ENCODE results near the gene DUT.

The DUT gene

DNA sequence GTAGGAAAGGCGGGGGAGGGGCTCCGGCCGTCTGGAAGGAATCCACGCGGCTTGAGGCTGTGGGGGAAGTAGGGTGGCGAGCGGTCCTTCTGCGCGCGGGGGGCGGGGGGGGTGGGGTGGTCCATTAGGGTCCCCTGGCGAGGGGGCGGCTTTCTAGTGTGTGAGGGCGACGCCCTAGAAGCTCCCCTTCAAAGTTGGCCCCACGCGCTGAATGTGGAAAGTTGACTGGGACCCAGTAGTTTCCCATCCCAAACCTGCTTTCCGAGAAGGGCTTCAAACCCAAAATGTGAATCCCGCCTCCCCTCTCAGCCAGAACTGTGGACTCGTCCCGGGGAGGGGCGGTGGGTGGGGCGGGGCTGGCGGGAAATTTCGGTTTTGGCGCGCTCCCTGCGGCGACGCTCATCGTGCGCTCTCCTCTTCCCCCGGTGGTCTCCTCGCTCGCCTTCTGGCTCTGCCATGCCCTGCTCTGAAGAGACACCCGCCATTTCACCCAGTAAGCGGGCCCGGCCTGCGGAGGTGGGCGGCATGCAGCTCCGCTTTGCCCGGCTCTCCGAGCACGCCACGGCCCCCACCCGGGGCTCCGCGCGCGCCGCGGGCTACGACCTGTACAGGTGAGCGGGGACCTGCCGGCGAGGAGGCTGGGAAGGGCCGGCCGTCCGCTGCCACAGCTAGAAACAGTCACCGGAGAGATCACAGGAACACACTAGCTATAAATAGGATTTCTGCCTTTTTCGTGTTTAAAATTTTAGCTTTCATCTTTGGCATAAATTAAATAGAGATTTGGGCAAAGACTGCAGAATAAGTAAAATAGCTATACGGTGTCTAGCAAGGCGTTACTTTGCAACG lies 790 bp downstream of the DUT start:
- Histone ChIP-seq H3K9me2 (replicated peaks; ENCODE audit: low read depth, low read length) (no peaks in the 10 kb centered on the region), H3K9me3 (ENCODE audit: insufficient read depth, low read depth, low read length) (no peaks in the 10 kb centered on the region), H3F3A (ENCODE audit: low read depth) (no peaks in the 10 kb centered on the region), H2AFZ (ENCODE audit: low read length) (peak overlapping the region; percentile 92), H3K4me1 (ENCODE audit: insufficient read depth, low read length, poor library complexity, severe bottlenecking) (peaks cover 38% of the 10 kb centered on the region), H3K27me3 (ENCODE audit: insufficient read depth, low read length, poor library complexity, severe bottlenecking) (no peaks in the 10 kb centered on the region), H3K79me2 (ENCODE audit: insufficient read depth, low read length) (peaks cover 67% of the 10 kb centered on the region), H4K20me1 (ENCODE audit: insufficient read depth, low read length, poor library complexity, severe bottlenecking) (peaks cover 43% of the 10 kb centered on the region), H3K36me3 (ENCODE audit: insufficient read depth, low read length) (peaks cover 16% of the 10 kb centered on the region; the same call in 1 of the 2 replicates), H3K4me2 (ENCODE audit: low read depth, low read length, poor library complexity, severe bottlenecking) (peak overlapping the region; percentile 80), H3K4me3 (ENCODE audit: low read length, poor library complexity, severe bottlenecking) (peak overlapping the region; percentile 85), H3K9ac (ENCODE audit: low read depth, low read length, poor library complexity, severe bottlenecking) (peak overlapping the region; percentile 94)
- no peak for TF ChIP-seq EZH2phosphoT487 (IDR thresholded peaks at IDR 0.05; ENCODE audit: borderline replicate concordance)
- TF ChIP-seq, protein P1, sequence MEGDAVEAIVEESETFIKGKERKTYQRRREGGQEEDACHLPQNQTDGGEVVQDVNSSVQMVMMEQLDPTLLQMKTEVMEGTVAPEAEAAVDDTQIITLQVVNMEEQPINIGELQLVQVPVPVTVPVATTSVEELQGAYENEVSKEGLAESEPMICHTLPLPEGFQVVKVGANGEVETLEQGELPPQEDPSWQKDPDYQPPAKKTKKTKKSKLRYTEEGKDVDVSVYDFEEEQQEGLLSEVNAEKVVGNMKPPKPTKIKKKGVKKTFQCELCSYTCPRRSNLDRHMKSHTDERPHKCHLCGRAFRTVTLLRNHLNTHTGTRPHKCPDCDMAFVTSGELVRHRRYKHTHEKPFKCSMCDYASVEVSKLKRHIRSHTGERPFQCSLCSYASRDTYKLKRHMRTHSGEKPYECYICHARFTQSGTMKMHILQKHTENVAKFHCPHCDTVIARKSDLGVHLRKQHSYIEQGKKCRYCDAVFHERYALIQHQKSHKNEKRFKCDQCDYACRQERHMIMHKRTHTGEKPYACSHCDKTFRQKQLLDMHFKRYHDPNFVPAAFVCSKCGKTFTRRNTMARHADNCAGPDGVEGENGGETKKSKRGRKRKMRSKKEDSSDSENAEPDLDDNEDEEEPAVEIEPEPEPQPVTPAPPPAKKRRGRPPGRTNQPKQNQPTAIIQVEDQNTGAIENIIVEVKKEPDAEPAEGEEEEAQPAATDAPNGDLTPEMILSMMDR (conservative IDR thresholded peaks at IDR 0.05; ENCODE audit: low read length): no peak

DNA sequence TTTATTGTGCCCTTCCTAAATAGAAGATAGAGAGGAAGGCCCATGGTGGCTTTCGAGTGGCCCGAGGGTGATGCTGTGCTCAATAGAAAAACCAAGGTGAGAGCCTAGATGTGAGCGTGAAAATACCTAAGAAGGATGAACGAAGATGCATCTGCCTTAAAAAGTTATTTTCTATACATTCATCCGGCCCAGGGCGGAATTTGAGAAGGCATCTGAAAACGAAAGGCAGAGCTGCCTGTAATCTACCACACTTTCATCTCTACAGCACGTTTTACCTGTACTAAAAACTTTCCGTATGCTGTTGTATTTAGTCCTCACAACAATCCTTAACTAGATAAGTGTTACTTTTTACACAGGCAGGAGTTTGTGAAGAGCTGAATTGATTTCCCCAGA lies 1.4 kb downstream of the DUT start:
- Histone ChIP-seq H3K4me1 (ENCODE audit: insufficient read depth, low read length, poor library complexity, severe bottlenecking) (peaks cover 44% of the 10 kb centered on the region), H3K79me2 (ENCODE audit: insufficient read depth, low read length) (peaks cover 73% of the 10 kb centered on the region), H3K9me2 (replicated peaks; ENCODE audit: low read depth, low read length) (no peaks in the 10 kb centered on the region), H3F3A (ENCODE audit: low read depth) (no peaks in the 10 kb centered on the region), H3K36me3 (ENCODE audit: insufficient read depth, low read length) (peaks cover 19% of the 10 kb centered on the region; the same call in 1 of the 2 replicates), H4K20me1 (ENCODE audit: insufficient read depth, low read length, poor library complexity, severe bottlenecking) (peaks cover 49% of the 10 kb centered on the region), H3K4me2 (ENCODE audit: low read depth, low read length, poor library complexity, severe bottlenecking) (peak overlapping the region; percentile 80), H3K27me3 (ENCODE audit: insufficient read depth, low read length, poor library complexity, severe bottlenecking) (no peaks in the 10 kb centered on the region), H3K4me3 (ENCODE audit: low read length, poor library complexity, severe bottlenecking) (peak overlapping the region; percentile 85), H2AFZ (ENCODE audit: low read length) (no peak overlapping the region), H3K9ac (ENCODE audit: low read depth, low read length, poor library complexity, severe bottlenecking) (peak overlapping the region; percentile 94), H3K9me3 (ENCODE audit: insufficient read depth, low read depth, low read length) (no peaks in the 10 kb centered on the region)
- TF ChIP-seq, protein P1 (conservative IDR thresholded peaks at IDR 0.05; ENCODE audit: low read length): no peak
- no peak for TF ChIP-seq EZH2phosphoT487 (IDR thresholded peaks at IDR 0.05; ENCODE audit: borderline replicate concordance)

DNA sequence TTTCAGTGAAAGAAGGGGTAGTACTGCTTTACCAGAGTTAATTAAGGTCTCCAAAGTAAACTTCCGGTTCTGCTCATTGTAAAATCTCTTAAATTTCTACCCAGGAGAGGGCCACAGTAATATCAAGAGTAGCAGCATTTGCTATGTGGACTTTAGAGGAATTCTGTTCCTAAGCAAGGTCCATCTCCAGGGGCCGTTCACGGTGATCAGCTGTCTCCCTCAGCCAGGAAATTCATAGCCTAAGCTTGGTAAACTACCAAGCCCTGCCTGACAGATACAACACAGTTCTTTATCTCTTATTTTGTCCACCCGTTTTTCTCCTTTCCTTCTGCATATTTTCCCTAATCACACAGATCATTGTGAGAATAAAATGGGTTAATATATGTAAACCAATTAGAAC lies 2.3 kb downstream of the DUT start:
- H3K4me3 ChIP-seq (ENCODE audit: low read length, poor library complexity, severe bottlenecking): peak overlapping the region; percentile 85

More for the DNA sequence above, 2.3 kb downstream of the DUT start:
- no peak overlapping the region for H2AFZ ChIP-seq (ENCODE audit: low read length)
- H3K79me2 ChIP-seq (ENCODE audit: insufficient read depth, low read length): peaks cover 82% of the 10 kb centered on the region
- no peaks in the 10 kb centered on the region for H3K9me3 ChIP-seq (ENCODE audit: insufficient read depth, low read depth, low read length)
- H3F3A ChIP-seq (ENCODE audit: low read depth): no peaks in the 10 kb centered on the region
- H3K4me2 ChIP-seq (ENCODE audit: low read depth, low read length, poor library complexity, severe bottlenecking): peak overlapping the region; percentile 80
- no peaks in the 10 kb centered on the region for H3K27me3 ChIP-seq (ENCODE audit: insufficient read depth, low read length, poor library complexity, severe bottlenecking)
- peaks cover 51% of the 10 kb centered on the region for H4K20me1 ChIP-seq (ENCODE audit: insufficient read depth, low read length, poor library complexity, severe bottlenecking)
- TF ChIP-seq, protein P1 (conservative IDR thresholded peaks at IDR 0.05; ENCODE audit: low read length): no peak
- no peak for TF ChIP-seq EZH2phosphoT487 (IDR thresholded peaks at IDR 0.05; ENCODE audit: borderline replicate concordance)
- no peaks in the 10 kb centered on the region for H3K9me2 ChIP-seq (replicated peaks; ENCODE audit: low read depth, low read length)
- peaks cover 28% of the 10 kb centered on the region for H3K36me3 ChIP-seq (ENCODE audit: insufficient read depth, low read length)
- H3K9ac ChIP-seq (ENCODE audit: low read depth, low read length, poor library complexity, severe bottlenecking): peak overlapping the region; percentile 94
- peaks cover 47% of the 10 kb centered on the region for H3K4me1 ChIP-seq (ENCODE audit: insufficient read depth, low read length, poor library complexity, severe bottlenecking)

Measured in Loucy (cell line).